K562 (cell line): ENCODE data around the gene METTL22. TPM values are rescaled to one million over a fixed set of nuclear protein-coding genes. Genes with fewer than 3 reads are reported as not detected.

Experiments
- ADNP ChIP-seq: fragments of 200-800 bp; sonication (Bioruptor generic); IDR thresholded peaks from 2 replicates; pipeline ENCODE4 v1.6.1; 2016; ENCODE audit warnings: missing genetic modification characterization, missing compliant biosample characterization
- CBX8 ChIP-seq: fragments of 200-600 bp; sonication (generic); IDR thresholded peaks from 2 replicates; pipeline ENCODE4 v1.6.1; 2012; ENCODE audit warnings: borderline replicate concordance, mixed run types, low read depth, mild to moderate bottlenecking, moderate library complexity, mixed read lengths, low read length, control low read depth, inconsistent platforms; ENCODE audit not compliant: poor library complexity, severe bottlenecking; ENCODE audit errors: extremely low read depth
- CHD2 ChIP-seq: IDR thresholded peaks from 2 replicates; pipeline ENCODE4 v1.6.1; 2011; ENCODE audit warnings: low read depth, low read length
- CREB5 ChIP-seq: fragments of 250-450 bp; sonication (Bioruptor Pico); IDR thresholded peaks from 2 replicates; pipeline ENCODE4 v1.5.0; 2020; ENCODE audit warnings: mild to moderate bottlenecking
- FUS ChIP-seq: fragments of 200-400 bp; formaldehyde crosslinking; optimal IDR thresholded peaks from 2 replicates; pipeline ENCODE3; 2017; ENCODE audit warnings: low read depth, low read length
- MED1 ChIP-seq: sonication (generic); formaldehyde crosslinking; IDR thresholded peaks from 2 replicates; pipeline ENCODE4 v1.8.1; 2023; ENCODE audit warnings: missing genetic modification reagents, borderline replicate concordance
- NFE2 ChIP-seq: IDR thresholded peaks from 2 replicates; pipeline ENCODE4 v1.6.1; 2014; ENCODE audit warnings: antibody characterized with exemption, low read depth
- NRF1 ChIP-seq, 2 experiments: fragments of 450-650 bp; IDR thresholded peaks in 1 of 2; conservative IDR thresholded peaks in 1 of 2; 2 replicates each; pipeline ENCODE4 v1.6.1; 2014; ENCODE audit warnings: mild to moderate bottlenecking in 2 of 2
- RBM22 ChIP-seq: fragments of 200-400 bp; formaldehyde crosslinking; IDR thresholded peaks from 2 replicates; pipeline ENCODE4 v1.6.1; 2018; ENCODE audit warnings: low read length, low read depth; ENCODE audit not compliant: poor library complexity, severe bottlenecking
- SIRT6 ChIP-seq: IDR thresholded peaks from one replicate; pipeline ENCODE4 v1.6.1; 2012; ENCODE audit warnings: low read depth, mild to moderate bottlenecking, control low read depth, inconsistent platforms, low read length, moderate library complexity
- SIX5 ChIP-seq, 2 experiments: IDR thresholded peaks; 2 replicates each; pipeline ENCODE4 v1.6.1; 2011; ENCODE audit warnings: low read length in 2 of 2, borderline replicate concordance in 1 of 2, low read depth in 1 of 2, mild to moderate bottlenecking in 1 of 2, moderate library complexity in 1 of 2; ENCODE audit not compliant: insufficient read depth in 1 of 2
- TEAD2 ChIP-seq: fragments of 450-650 bp; IDR thresholded peaks from 2 replicates; pipeline ENCODE4 v1.6.1; 2016; ENCODE audit warnings: missing genetic modification characterization, control low read depth, missing compliant biosample characterization
- THAP7 ChIP-seq: fragments of 250-450 bp; sonication (Bioruptor Pico); IDR thresholded peaks from 2 replicates; pipeline ENCODE4 v1.5.0; 2021
- XRCC5 ChIP-seq: fragments of 200-400 bp; formaldehyde crosslinking; IDR thresholded peaks from 2 replicates; pipeline ENCODE4 v1.6.1; 2017; ENCODE audit warnings: low read depth, mild to moderate bottlenecking, low read length
- ZBTB17 ChIP-seq: fragments of 450-650 bp; formaldehyde crosslinking; IDR thresholded peaks from 2 replicates; pipeline ENCODE4 v1.4.0; 2020; ENCODE audit warnings: mild to moderate bottlenecking
- ZNF174 ChIP-seq: fragments of 250-450 bp; sonication (Bioruptor Pico); IDR thresholded peaks from 2 replicates; pipeline ENCODE4 v1.4.0; 2020; ENCODE audit warnings: mild to moderate bottlenecking
- ZNF668 ChIP-seq: fragments of 250-450 bp; sonication (Bioruptor Pico); IDR thresholded peaks from 2 replicates; pipeline ENCODE4 v1.8.0; 2022; ENCODE audit warnings: mild to moderate bottlenecking, inconsistent platforms
- polyA plus RNA-seq, 8 experiments: library from polyadenylated mRNA; depleted of rRNA in 4 of 8; stranded (reverse) in 5 of 8; unstranded in 3 of 8; fragments of >200 nt; fragmentation: Nextera tagmentation in 2 of 8; fragmentation: Illumina TruSeq in 1 of 8; extraction: Ambion mirVana in 2 of 8; extraction: Trizol in 1 of 8; gene quantifications; 2 replicates each; pipeline versions ENCODE4 v1.2.1 to v1.2.3, GENCODE V29; 2011 to 2014; ENCODE audit warnings: inconsistent platforms in 1 of 8, missing spikeins in 1 of 8
- total RNA-seq, 7 experiments: library from RNA; depleted of rRNA in 6 of 7; stranded (reverse); fragments of >200 nt in 6 of 7; fragmentation: Illumina TruSeq in 2 of 7; extraction: Trizol in 2 of 7; gene quantifications; 2 replicates each; pipeline versions ENCODE4 v1.2.1 to v1.2.3, GENCODE V29; 2011 to 2021; ENCODE audit warnings: low replicate concordance in 1 of 7
- TF ChIP-seq, protein P1 (sequence below), 2 experiments: fragments of 450-650 bp; formaldehyde crosslinking in 1 of 2; IDR thresholded peaks; 2 replicates each; pipeline versions ENCODE4 v1.4.0 to v1.6.1; 2014 to 2020; ENCODE audit warnings: mild to moderate bottlenecking in 2 of 2, borderline replicate concordance in 1 of 2, low read depth in 1 of 2

The METTL22 gene
- total and polyA plus RNA-seq, 9 of the 15 experiments (the other 6 are each of a cell fraction or from before 2014, with no cell fraction given), result 6.9 to 33.2 (median 18.5) TPM

DNA sequence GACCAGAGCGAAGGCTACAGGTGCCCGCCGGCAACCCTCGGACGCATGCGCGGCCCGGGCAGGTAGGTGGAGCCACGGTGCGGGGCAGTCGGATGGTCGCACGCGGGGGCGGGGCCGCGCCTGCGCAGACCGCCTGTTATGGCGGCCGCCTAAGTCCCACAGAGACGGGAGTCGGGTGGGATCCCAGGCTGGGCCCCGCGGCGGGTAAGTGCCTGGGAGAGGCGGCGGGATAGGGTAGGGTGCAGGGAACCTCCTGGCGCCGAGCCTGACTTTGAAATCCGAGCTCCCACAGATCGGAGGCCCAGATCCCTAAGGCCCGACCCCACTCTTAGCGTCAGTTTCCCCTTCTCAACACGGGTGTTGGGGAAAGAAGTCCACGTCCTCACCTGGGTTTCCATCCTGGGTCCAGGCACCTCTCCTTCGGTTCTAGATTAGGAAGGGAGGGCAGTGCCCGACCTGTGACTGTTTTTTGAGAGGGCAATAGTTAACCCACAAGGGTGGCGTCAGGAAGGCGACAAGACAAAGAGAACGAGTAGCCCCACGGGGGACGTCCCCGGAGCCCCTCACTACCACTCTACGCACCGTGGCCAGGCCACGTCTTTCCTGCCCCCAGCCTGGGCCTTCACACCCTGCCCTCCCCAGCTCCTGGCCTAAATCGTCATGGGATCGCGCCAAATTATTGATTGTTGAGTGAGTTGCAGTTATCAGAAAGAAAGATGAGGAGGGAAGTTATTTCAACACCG is at the start of gene METTL22 (continued):
- TF ChIP-seq, protein P1, sequence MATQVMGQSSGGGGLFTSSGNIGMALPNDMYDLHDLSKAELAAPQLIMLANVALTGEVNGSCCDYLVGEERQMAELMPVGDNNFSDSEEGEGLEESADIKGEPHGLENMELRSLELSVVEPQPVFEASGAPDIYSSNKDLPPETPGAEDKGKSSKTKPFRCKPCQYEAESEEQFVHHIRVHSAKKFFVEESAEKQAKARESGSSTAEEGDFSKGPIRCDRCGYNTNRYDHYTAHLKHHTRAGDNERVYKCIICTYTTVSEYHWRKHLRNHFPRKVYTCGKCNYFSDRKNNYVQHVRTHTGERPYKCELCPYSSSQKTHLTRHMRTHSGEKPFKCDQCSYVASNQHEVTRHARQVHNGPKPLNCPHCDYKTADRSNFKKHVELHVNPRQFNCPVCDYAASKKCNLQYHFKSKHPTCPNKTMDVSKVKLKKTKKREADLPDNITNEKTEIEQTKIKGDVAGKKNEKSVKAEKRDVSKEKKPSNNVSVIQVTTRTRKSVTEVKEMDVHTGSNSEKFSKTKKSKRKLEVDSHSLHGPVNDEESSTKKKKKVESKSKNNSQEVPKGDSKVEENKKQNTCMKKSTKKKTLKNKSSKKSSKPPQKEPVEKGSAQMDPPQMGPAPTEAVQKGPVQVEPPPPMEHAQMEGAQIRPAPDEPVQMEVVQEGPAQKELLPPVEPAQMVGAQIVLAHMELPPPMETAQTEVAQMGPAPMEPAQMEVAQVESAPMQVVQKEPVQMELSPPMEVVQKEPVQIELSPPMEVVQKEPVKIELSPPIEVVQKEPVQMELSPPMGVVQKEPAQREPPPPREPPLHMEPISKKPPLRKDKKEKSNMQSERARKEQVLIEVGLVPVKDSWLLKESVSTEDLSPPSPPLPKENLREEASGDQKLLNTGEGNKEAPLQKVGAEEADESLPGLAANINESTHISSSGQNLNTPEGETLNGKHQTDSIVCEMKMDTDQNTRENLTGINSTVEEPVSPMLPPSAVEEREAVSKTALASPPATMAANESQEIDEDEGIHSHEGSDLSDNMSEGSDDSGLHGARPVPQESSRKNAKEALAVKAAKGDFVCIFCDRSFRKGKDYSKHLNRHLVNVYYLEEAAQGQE (IDR thresholded peaks at IDR 0.05; ENCODE audit: borderline replicate concordance), result no peak
- TF ChIP-seq, protein P1 (CRISPR knock-in tag; IDR thresholded peaks at IDR 0.05; ENCODE audit: low read depth), result 0 out of 2 replicates have a peak, but pooled peaks have one; percentile 43
- TF ChIP-seq CREB5 (CRISPR knock-in tag), result no peak
- TF ChIP-seq RBM22, result no peak
- no peak for TF ChIP-seq CBX8
- no peak for TF ChIP-seq ZNF668 (CRISPR knock-in tag)
- TF ChIP-seq THAP7 (CRISPR knock-in tag), result no peak
- no peak for TF ChIP-seq MED1
- no peak for TF ChIP-seq FUS
- peak; percentile 98 for TF ChIP-seq NRF1 (conservative IDR thresholded peaks at IDR 0.05 in 1 of 2, IDR thresholded peaks at IDR 0.05 in 1 of 2)
- TF ChIP-seq ZNF174, result no peak
- no peak for TF ChIP-seq SIRT6
- no peak for TF ChIP-seq TEAD2 (tag)
- no peak for TF ChIP-seq ADNP (tag)
- TF ChIP-seq ZBTB17 (CRISPR knock-in tag), result no peak
- TF ChIP-seq NFE2, result no peak
- TF ChIP-seq SIX5 (IDR thresholded peaks at IDR 0.05; ENCODE audit: borderline replicate concordance in 1 of 2, insufficient read depth in 1 of 2, low read depth in 1 of 2, low read length in 2 of 2), result no peak
- TF ChIP-seq XRCC5, result no peak
- TF ChIP-seq CHD2, result no peak
